Endodermal cell (in vitro differentiated cells): ENCODE measurements around the gene ITGB7. TPM values are rescaled to one million over a fixed set of nuclear protein-coding genes. Genes with fewer than 3 reads are reported as not detected.
A peak's percentile ranks its signal among the peaks of the same experiment; 100 is the strongest.

Experiments
- DNase-seq: peaks from one replicate; pipeline ENCODE4 v3.0.0-alpha.2; 2017
- H3K27ac ChIP-seq: 2 replicates; pipeline ENCODE4 v1.5.1; 2013; ENCODE audit warnings: mild to moderate bottlenecking, low read depth, low read length, moderate library complexity
- H3K27me3 ChIP-seq: 2 replicates; pipeline ENCODE4 v1.6.1; 2013; ENCODE audit warnings: mild to moderate bottlenecking, low read length, moderate library complexity; ENCODE audit not compliant: insufficient read depth, control insufficient read depth, poor library complexity, severe bottlenecking
- H3K36me3 ChIP-seq: 2 replicates; pipeline ENCODE4 v1.7.0; 2013; ENCODE audit warnings: mild to moderate bottlenecking, low read length, moderate library complexity; ENCODE audit not compliant: control insufficient read depth, insufficient read depth
- H3K4me1 ChIP-seq: one replicate; pipeline ENCODE4 v1.7.0; 2013; ENCODE audit warnings: low read length; ENCODE audit not compliant: control insufficient read depth, insufficient read depth
- H3K4me3 ChIP-seq: 2 replicates; pipeline ENCODE4 v1.5.1; 2013; ENCODE audit warnings: mild to moderate bottlenecking, low read length, moderate library complexity
- H3K9ac ChIP-seq: 2 replicates; pipeline ENCODE4 v1.6.1; 2013; ENCODE audit warnings: mild to moderate bottlenecking, low read length, moderate library complexity; ENCODE audit not compliant: poor library complexity, severe bottlenecking; ENCODE audit errors: extremely low read depth
- H3K9me3 ChIP-seq: 2 replicates; pipeline ENCODE4 v1.6.1; 2013; ENCODE audit warnings: mild to moderate bottlenecking, low read length, moderate library complexity; ENCODE audit not compliant: control insufficient read depth
- H3K27ac Mint-ChIP-seq: 2 replicates; pipeline ENCODE4 v1.8.0; 2020; ENCODE audit warnings: mixed read lengths
- H3K27me3 Mint-ChIP-seq: 2 replicates; pipeline ENCODE4 v1.8.0; 2021; ENCODE audit warnings: mild to moderate bottlenecking, mixed read lengths; ENCODE audit not compliant: insufficient read depth
- H3K36me3 Mint-ChIP-seq: 2 replicates; pipeline ENCODE4 v1.8.0; 2020; ENCODE audit warnings: low read depth, mixed read lengths
- H3K4me1 Mint-ChIP-seq: 2 replicates; pipeline ENCODE4 v1.8.0; 2020; ENCODE audit warnings: mixed read lengths
- H3K4me3 Mint-ChIP-seq: 2 replicates; pipeline ENCODE4 v1.8.0; 2020; ENCODE audit warnings: mild to moderate bottlenecking, moderate library complexity, mixed read lengths
- H3K9me3 Mint-ChIP-seq: 2 replicates; pipeline ENCODE4 v1.8.0; 2020; ENCODE audit warnings: mild to moderate bottlenecking, mixed read lengths
- WGBS, 2 experiments: methylation state at CpG; one replicate each; pipeline versions ENCODE4 v1.1.5 to v1.1.7; 2013; ENCODE audit warnings: missing lambda C conversion rate in 2 of 2, mixed read lengths in 1 of 2; ENCODE audit not compliant: insufficient coverage in 1 of 2, insufficient read length in 1 of 2; 5-methylcytosine and 5-hydroxymethylcytosine counted together
- total RNA-seq, 2 donors: library from RNA; stranded (reverse); fragmentation: NEBNext Ultra II Directional in 1 of 2; extraction: Animal tissue kit (Norgen Biotek cat#: 25700) in 1 of 2; gene quantifications; 2 replicates in 1 of 2; 3 replicates in 1 of 2; pipeline ENCODE4 v1.2.1, GENCODE V29; 2021
- TF ChIP-seq, protein P1 (sequence below): fragments of 200-600 bp; sonication (generic); conservative IDR thresholded peaks from 2 replicates; pipeline ENCODE4 v1.5.0; 2021; ENCODE audit warnings: antibody characterized with exemption, mild to moderate bottlenecking

The ITGB7 gene
- total RNA-seq, 2 donors from 2014 or later: 1.4 TPM

DNA sequence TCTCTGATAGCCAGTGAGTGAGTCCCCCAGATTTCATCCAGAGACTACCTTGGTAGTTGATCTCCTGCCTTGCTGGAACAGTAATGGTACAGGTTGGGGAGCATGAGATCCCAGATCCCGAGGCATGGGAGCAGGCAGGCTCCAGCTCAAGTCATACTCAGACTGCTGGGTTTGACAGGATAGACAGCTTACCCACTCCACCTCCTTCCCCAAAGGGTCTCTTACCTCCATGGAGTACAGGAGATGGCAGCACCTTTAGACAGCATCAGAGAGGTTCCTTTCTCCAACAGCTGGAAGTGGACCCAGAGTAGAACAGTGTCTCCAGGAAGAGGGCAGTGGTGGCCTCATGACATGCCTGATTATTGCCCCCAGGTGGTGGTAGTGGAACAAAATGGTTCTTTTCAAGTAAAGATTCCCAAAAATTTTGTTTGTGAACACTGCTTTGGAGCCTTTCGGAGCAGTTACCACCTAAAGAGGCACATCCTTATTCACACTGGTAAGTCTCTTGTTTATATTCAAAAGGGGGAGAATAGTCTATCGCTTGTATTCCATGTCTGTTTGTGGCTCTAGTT, 21.4 kb downstream of the ITGB7 start:
- WGBS, 2 experiments: 97 to 100% methylated on average over 1 to 3 of the region's 3 CpGs
- H3K27ac Mint-ChIP-seq: no peak overlapping the region

DNA sequence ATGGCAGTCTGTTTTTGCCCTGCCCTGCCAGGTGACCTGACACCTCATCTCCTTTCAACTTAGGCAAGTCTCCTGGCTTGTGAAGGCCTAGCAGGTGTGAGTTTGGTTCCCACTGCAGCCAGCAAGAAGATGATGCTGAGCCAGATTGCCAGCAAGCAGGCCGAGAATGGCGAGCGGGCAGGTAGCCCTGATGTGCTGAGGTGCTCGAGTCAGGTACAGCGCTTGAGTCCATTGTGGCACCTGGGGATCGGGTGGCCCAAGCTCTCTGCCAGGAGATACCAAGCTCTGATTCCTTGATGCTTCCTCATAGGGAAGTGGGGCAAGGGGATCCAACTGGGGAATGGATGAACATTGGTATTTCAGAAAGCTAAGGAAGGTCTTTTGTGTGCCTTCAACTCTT, 22.2 kb downstream of the ITGB7 start:
- Mint-ChIP-seq H3K27ac (no peak overlapping the region), H3K27me3 (no peaks in the 10 kb centered on the region), H3K4me3 (no peak overlapping the region), H3K9me3 (no peaks in the 10 kb centered on the region), H3K4me1 (peaks cover 12% of the 10 kb centered on the region), H3K36me3 (peaks cover 68% of the 10 kb centered on the region)
- peaks cover 76% of the 10 kb centered on the region for H3K36me3 ChIP-seq
- no peak overlapping the region for H3K27ac ChIP-seq
- DNase-seq: no peak
- no peaks in the 10 kb centered on the region for H3K4me1 ChIP-seq
- TF ChIP-seq, protein P1, sequence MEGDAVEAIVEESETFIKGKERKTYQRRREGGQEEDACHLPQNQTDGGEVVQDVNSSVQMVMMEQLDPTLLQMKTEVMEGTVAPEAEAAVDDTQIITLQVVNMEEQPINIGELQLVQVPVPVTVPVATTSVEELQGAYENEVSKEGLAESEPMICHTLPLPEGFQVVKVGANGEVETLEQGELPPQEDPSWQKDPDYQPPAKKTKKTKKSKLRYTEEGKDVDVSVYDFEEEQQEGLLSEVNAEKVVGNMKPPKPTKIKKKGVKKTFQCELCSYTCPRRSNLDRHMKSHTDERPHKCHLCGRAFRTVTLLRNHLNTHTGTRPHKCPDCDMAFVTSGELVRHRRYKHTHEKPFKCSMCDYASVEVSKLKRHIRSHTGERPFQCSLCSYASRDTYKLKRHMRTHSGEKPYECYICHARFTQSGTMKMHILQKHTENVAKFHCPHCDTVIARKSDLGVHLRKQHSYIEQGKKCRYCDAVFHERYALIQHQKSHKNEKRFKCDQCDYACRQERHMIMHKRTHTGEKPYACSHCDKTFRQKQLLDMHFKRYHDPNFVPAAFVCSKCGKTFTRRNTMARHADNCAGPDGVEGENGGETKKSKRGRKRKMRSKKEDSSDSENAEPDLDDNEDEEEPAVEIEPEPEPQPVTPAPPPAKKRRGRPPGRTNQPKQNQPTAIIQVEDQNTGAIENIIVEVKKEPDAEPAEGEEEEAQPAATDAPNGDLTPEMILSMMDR: no peak
- H3K4me3 ChIP-seq: no peak overlapping the region
- no peak overlapping the region for H3K9ac ChIP-seq
- H3K27me3 ChIP-seq: no peaks in the 10 kb centered on the region
- peaks cover 8% of the 10 kb centered on the region for H3K9me3 ChIP-seq
- 96 to 98% methylated on average over 6 of the region's 6 CpGs for WGBS, 2 experiments

More for the DNA sequence above, 21.4 kb downstream of the ITGB7 start:
- H3K9ac ChIP-seq: no peak overlapping the region
- TF ChIP-seq, protein P1: peak; percentile 54
- Mint-ChIP-seq H3K36me3 (peaks cover 70% of the 10 kb centered on the region), H3K27me3 (no peaks in the 10 kb centered on the region), H3K4me1 (peaks cover 13% of the 10 kb centered on the region), H3K4me3 (no peak overlapping the region), H3K9me3 (no peaks in the 10 kb centered on the region)
- peaks cover 8% of the 10 kb centered on the region for H3K9me3 ChIP-seq
- peaks cover 77% of the 10 kb centered on the region for H3K36me3 ChIP-seq
- no peaks in the 10 kb centered on the region for H3K4me1 ChIP-seq
- peak; percentile 47 for DNase-seq
- no peak overlapping the region for H3K27ac ChIP-seq
- no peaks in the 10 kb centered on the region for H3K27me3 ChIP-seq
- no peak overlapping the region for H3K4me3 ChIP-seq

DNA sequence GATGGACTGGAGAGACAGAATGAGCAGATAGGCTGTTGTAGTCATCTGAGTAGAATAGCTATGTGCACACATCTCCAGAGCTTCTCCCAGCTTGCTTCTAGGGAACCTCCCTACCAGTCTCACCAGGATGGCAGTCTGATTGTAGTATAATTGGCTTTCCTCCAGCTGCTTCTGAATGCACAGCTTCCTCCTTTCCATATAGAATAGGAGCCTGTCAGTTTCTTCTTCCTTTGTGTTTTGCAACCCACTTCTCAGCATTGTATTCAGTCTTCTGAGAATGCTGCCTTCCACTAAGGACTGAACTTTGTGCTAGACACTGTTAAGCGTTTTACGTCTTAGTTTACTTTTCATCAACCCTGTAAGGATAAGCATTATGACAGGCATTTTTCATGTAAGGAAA, 24.1 kb downstream of the ITGB7 start:
- Mint-ChIP-seq H3K36me3 (peaks cover 59% of the 10 kb centered on the region), H3K4me3 (peak overlapping the region; percentile 87), H3K4me1 (peaks cover 19% of the 10 kb centered on the region), H3K27me3 (no peaks in the 10 kb centered on the region), H3K9me3 (no peaks in the 10 kb centered on the region), H3K27ac (no peak overlapping the region)
- peaks cover 8% of the 10 kb centered on the region for H3K9me3 ChIP-seq
- H3K27ac ChIP-seq: no peak overlapping the region
- H3K36me3 ChIP-seq: peaks cover 64% of the 10 kb centered on the region
- H3K27me3 ChIP-seq: no peaks in the 10 kb centered on the region
- 91 to 95% methylated on average over 2 of the region's 2 CpGs for WGBS, 2 experiments
- no peak for DNase-seq
- TF ChIP-seq, protein P1: no peak
- H3K4me3 ChIP-seq: peak overlapping the region; percentile 92
- H3K4me1 ChIP-seq: no peaks in the 10 kb centered on the region
- no peak overlapping the region for H3K9ac ChIP-seq
